ENCODE data around the gene RTL10. TPM values are rescaled to one million over a fixed set of nuclear protein-coding genes. Genes with fewer than 3 reads are reported as not detected.

RTL10 gene
- total and polyA plus RNA-seq, 2 of the 8 experiments (the other 6 are each of a cell fraction or from before 2014, with no cell fraction given): 11.5 to 18.8 TPM

DNA sequence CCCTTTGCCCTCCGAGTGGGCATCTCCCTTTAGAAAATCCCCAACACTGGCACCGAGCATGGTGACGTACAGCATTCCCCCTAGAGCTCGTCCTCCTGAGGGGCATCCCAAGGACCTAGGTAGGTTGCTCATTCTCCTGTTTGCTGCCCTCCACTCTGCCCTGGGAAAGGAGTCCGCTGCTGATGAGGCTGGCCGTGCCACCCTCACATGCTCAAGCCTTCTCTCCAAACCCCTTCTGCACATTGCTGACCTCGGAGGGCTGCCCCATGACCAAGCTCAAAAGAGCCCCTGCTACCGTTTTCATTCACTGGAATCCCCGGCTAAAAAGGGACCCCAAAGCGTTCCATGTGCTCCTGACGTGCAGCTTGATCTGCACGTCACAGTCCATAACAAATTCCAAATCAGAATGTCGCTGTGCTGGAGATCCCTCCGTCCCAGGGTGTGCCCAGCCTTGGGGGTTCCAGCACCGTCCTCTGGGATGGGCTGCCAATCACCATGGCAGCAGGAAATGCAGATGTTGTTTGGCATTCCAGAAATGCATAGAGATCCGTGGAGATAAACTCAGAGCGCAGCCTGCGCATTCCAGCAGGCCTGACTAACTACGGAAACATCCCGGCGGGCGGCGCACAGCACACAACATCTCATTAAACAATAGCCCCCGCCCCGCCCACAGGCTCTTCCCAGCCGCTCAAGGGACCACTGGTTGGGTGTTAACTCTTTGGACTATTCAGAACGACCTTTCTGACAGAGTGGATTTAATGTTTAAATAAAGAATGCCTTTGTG lies 26.3 kb upstream of the RTL10 start:
- H2AFZ ChIP-seq (ENCODE audit: low read length): no peak overlapping the region
- peaks cover 0 to 3% (median 0%) of the 10 kb centered on the region in 4 experiments; a peak in 1 of 7 replicates for H3K27me3 ChIP-seq (replicated peaks in 1 of 4; ENCODE audit: control insufficient read depth in 3 of 4, extremely low read depth in 1 of 4, insufficient read depth in 3 of 4, low read length in 3 of 4)
- peak overlapping the region; percentile 81; the same call in 1 of the 2 replicates for H2BK15ac ChIP-seq (ENCODE audit: low read length)
- peak overlapping the region in 1 of 4 experiments; percentile 9; a peak in 2 of 8 replicates for H3K4me3 ChIP-seq (ENCODE audit: extremely low read depth in 1 of 4, insufficient read depth in 2 of 4, low read depth in 3 of 4, low read length in 4 of 4)
- peak overlapping the region; percentile 100 for H4K91ac ChIP-seq (replicated peaks; ENCODE audit: insufficient read length, low read length)
- no peak overlapping the region for H3K23ac ChIP-seq (ENCODE audit: insufficient read length)
- no peaks in the 10 kb centered on the region; the same call in 1 of the 2 replicates for H3K79me1 ChIP-seq (ENCODE audit: low read depth, low read length)
- peak overlapping the region; percentile 24 for H3K4ac ChIP-seq (replicated peaks; ENCODE audit: insufficient read length, low read depth, low read length)
- peak overlapping the region in 2 of 4 experiments; percentile 1 to 37; a peak in 3 of 7 replicates for H3K9ac ChIP-seq (replicated peaks in 1 of 4; ENCODE audit: extremely low read depth in 1 of 4, low read depth in 3 of 4, low read length in 3 of 4)
- H2BK120ac ChIP-seq (replicated peaks; ENCODE audit: low read depth, low read length): peak overlapping the region; percentile 52
- no peak overlapping the region for H3K14ac ChIP-seq (ENCODE audit: insufficient read length)
- H4K20me1 ChIP-seq (replicated peaks in 1 of 2; ENCODE audit: control insufficient read depth in 1 of 2, insufficient read depth in 2 of 2, low read length in 2 of 2): no peaks in the 10 kb centered on the region
- peak overlapping the region; percentile 99 for H3K18ac ChIP-seq (ENCODE audit: extremely low read depth, low read length)
- peak overlapping the region; percentile 48; the same call in 1 of the 2 replicates for H3K27ac ChIP-seq (ENCODE audit: low read depth, low read length)
- ChIA-PET CTCF (ENCODE audit: partially characterized antibody) (interaction anchor here (0.6 to 3.5 kb wide), 13 partner anchors 9 to 151 kb away, joined by 3 to 10 read pairs (median 3); no protein-coding TSS in a partner anchor), POLR2A (ENCODE audit: partially characterized antibody) (interaction anchor here (0.7 to 3.9 kb wide), 7 partner anchors 9 to 27 kb away, joined by 3 to 27 read pairs (median 6); no protein-coding TSS in a partner anchor)
- peak; percentile 73 for FAIRE-seq
- H3K79me2 ChIP-seq (ENCODE audit: control insufficient read depth in 1 of 2, insufficient read depth in 2 of 2, low read length in 2 of 2): no peaks in the 10 kb centered on the region
- H3K4me2 ChIP-seq (ENCODE audit: insufficient read depth in 1 of 2, low read depth in 2 of 2, low read length in 2 of 2): peak overlapping the region; percentile 52 to 61
- peak; percentile 82 to 92 for DNase-seq (ENCODE audit: low read depth in 1 of 2, low spot score in 2 of 2)
- WGBS, 2 experiments (ENCODE audit: extremely low coverage in 1 of 2, insufficient coverage in 1 of 2, insufficient read length in 1 of 2, insufficient replicate concordance in 2 of 2, low coverage in 1 of 2, low lambda C conversion rate in 2 of 2, missing lambda C conversion rate in 1 of 2): 29% methylated on average over 27 of the region's 27 CpGs; no CpG with 5 or more reads in 1 of the 2 experiments
- H4K5ac ChIP-seq (ENCODE audit: insufficient read length, low read depth, low read length): peak overlapping the region; percentile 0
- peaks cover 4% of the 10 kb centered on the region for H3K23me2 ChIP-seq (ENCODE audit: low read depth, low read length)
- H3K4me1 ChIP-seq (replicated peaks in 1 of 4; ENCODE audit: control insufficient read depth in 3 of 4, insufficient read depth in 4 of 4, low read length in 3 of 4): peaks cover 11 to 26% (median 20%) of the 10 kb centered on the region in 4 experiments
- peak overlapping the region; percentile 99 for H2BK5ac ChIP-seq (ENCODE audit: low read depth, low read length)
- H2BK20ac ChIP-seq (ENCODE audit: low read length): peak overlapping the region; percentile 99; the same call in 1 of the 2 replicates
- H4K8ac ChIP-seq (ENCODE audit: extremely low read depth, insufficient read depth, low read length): no peak overlapping the region
- H2AK5ac ChIP-seq (ENCODE audit: low read depth, low read length): peak overlapping the region; percentile 100
- no peaks in the 10 kb centered on the region for H3K9me3 ChIP-seq (ENCODE audit: insufficient read depth in 2 of 2, low read depth in 1 of 2, low read length in 1 of 2)
- H3K36me3 ChIP-seq (ENCODE audit: control insufficient read depth in 2 of 4, insufficient read depth in 4 of 4, low read length in 3 of 4): 0 out of 8 replicates have a peak, but pooled peaks cover 0 to 2% (median 0%) of the 10 kb centered on the region in 4 experiments
- no peak overlapping the region for H3K56ac ChIP-seq (replicated peaks; ENCODE audit: insufficient read length, low read depth, low read length)
- H2BK12ac ChIP-seq (ENCODE audit: low read depth, low read length): peak overlapping the region; percentile 100
- TF ChIP-seq SRF (IDR thresholded peaks at IDR 0.05; ENCODE audit: low read depth, low read length): no peak
- peak; percentile 99 for TF ChIP-seq TEAD4 (IDR thresholded peaks at IDR 0.05; ENCODE audit: low read depth, low read length)
- peak; percentile 84 for TF ChIP-seq JUN (IDR thresholded peaks at IDR 0.05; ENCODE audit: low read depth, low read length)
- peak; percentile 76; the same call in 1 of the 2 replicates for TF ChIP-seq SP1 (IDR thresholded peaks at IDR 0.05; ENCODE audit: low read depth, low read length)
- TF ChIP-seq TAF1 (IDR thresholded peaks at IDR 0.05; ENCODE audit: low read depth, low read length): 0 out of 2 replicates have a peak, but pooled peaks have one; percentile 25
- no peak for TF ChIP-seq FOSL1 (IDR thresholded peaks at IDR 0.05; ENCODE audit: insufficient read depth, low read depth, low read length)
- no peak for TF ChIP-seq YY1 (IDR thresholded peaks at IDR 0.05; ENCODE audit: low read depth, low read length)
